GM12874 (cell line): ENCODE results near the gene CDK18.

Experiments used
- TF ChIP-seq, protein P1 (sequence below): IDR thresholded peaks from 2 replicates; pipeline ENCODE4 v1.5.1; 2011; ENCODE audit warnings: low read depth, mild to moderate bottlenecking, control low read depth, low read length, moderate library complexity; ENCODE audit not compliant: insufficient read depth

The CDK18 gene

DNA sequence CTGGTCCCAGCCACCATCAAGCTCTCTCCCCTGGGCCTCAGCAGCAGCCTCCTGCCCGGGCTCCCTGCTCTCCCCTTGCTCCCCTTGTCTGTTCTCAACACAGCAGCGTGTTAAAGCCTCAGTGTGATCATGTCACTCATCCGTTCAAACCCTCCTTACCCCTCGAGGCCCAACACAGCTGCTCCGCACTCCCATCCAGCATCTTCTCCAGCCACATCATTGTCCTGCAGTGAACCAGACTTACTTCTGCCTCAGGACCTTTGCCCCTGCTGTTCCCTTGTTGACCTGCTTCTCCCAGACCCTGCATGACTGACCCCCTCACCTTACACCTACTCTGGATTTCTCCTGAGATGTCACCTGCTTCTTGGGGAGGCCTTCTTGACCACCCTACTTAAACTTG lies 13.3 kb downstream of the CDK18 start:
- TF ChIP-seq, protein P1, sequence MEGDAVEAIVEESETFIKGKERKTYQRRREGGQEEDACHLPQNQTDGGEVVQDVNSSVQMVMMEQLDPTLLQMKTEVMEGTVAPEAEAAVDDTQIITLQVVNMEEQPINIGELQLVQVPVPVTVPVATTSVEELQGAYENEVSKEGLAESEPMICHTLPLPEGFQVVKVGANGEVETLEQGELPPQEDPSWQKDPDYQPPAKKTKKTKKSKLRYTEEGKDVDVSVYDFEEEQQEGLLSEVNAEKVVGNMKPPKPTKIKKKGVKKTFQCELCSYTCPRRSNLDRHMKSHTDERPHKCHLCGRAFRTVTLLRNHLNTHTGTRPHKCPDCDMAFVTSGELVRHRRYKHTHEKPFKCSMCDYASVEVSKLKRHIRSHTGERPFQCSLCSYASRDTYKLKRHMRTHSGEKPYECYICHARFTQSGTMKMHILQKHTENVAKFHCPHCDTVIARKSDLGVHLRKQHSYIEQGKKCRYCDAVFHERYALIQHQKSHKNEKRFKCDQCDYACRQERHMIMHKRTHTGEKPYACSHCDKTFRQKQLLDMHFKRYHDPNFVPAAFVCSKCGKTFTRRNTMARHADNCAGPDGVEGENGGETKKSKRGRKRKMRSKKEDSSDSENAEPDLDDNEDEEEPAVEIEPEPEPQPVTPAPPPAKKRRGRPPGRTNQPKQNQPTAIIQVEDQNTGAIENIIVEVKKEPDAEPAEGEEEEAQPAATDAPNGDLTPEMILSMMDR, result no peak

DNA sequence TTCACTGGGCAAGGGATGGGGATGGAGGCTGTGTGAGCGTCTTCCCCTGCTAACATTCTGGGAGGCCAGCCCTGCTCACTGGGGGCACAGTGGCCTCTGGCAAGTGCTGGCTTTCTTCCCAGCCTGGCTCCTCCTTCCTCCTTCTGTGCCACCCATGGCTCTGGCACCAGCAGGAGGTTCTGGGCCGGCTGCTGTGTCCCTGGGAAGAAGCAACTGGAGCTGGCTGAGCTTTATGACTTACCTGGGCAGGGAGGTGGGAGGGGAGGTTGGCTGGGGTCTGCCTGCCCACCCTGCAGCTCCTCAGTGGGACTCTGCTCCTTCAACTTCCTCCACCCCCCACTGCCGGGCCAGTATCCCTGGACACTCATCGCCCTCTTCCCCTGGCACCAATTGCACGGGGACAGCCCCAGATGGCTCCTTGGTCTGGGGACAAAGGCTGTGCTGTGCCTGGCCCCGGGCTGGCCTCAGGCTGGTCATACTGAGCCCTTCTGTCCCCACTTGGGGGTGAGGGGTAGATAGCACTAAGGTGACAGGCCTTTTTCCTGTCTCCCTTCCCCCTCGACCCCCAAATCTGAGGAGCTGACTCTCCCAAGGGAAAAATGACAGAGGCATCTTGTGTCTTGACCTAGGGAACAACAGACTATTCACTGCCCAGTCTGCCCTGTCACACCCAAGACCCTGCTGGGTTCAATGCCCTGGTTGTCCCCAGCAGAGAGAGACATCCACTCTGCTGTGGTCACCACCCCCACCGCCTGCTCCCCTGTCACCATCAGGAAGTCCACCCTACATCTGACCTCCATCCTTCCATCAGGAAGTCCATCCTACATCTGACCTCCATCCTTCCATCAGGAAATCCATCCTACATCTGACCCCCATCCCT lies 14.4 kb downstream of the CDK18 start:
- TF ChIP-seq, protein P1, result no peak

DNA sequence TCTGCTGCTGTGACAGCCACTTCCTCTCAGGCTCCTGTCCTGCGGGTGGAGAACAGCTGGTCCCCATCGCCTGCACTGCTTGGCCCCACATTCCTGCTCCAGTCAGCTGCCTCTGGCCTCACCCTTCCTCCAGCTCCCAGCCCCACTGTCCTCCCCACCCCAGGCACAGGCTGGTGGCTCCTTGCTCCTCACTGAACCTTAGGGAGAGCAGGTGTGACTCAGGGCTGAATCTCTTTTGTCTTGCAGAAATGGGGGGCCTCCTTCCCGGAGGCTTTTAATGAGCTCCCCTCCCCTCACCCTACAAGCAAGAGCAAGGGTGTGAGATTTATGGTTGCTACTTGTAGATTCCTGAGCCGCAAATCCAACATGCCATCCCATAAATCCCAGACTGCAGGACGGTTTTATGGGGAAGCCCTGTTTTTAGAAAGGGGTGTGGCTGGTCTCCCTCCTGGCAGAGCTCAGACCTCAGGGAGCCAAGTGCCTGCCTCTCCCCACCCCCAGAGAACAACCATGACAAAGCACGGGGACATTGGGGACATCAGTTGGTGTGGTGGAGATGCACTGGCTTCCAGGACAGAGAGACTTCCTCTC lies 15.2 kb downstream of the CDK18 start:
- TF ChIP-seq, protein P1, result no peak

DNA sequence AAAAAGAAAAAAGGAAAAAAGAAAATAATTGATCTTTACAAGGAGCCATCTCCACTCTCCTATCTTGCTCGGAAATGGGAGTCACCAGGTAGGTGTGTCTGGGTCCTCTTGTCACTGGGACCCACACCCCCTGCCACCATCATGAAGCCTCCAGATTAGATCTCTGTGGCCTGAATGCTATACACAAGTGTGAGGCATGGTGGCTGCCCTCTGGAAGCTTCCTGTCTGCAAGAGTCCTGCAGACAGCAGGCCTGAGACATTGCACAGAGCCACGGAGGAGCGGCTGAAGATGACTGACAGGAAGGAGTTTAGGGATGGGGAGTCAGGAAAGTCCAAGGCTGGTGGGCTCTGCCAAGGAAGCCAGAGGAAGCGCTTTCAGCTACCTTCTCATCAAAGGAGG lies 16.2 kb downstream of the CDK18 start:
- TF ChIP-seq, protein P1, result no peak

DNA sequence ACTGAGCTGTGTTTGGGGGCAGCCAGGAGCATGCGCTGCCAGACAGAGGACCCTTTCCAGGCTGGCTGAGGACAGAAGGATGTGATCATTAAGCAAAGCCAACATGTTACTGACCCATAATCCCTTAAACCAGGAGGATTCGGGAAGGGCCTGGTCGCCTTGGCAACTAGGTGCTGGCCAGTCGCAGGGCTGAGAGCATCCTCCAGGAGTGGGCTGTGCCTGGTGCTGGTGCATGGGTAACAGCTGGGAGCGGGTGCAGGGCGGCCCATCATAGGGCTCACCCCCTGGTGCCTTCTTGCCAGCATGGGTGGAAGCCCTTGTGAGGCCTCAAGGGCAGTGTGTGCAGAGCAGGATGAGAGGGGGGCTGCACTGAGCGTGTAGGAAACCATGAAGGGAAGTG lies 17.2 kb downstream of the CDK18 start:
- TF ChIP-seq, protein P1, result no peak

DNA sequence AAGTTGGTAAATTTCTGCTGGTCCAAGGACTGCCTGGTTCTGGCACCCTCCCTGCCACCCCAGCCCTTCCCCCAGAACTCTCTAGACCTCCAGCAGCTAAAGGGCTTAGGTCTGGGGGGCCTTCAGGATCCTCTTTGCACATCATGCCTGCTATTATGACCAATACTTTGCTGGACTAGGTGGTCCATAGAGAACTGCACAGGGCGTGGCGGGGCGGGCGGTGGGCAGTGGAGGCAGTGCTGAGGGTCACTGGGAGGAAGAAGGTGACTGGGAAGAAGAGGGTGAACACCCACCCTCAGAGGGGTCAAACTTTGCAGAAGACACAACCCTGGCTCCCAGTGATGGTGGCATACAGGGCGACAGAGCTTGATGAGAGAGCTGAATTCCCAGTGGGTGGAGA lies 18.2 kb downstream of the CDK18 start:
- TF ChIP-seq, protein P1, result no peak

DNA sequence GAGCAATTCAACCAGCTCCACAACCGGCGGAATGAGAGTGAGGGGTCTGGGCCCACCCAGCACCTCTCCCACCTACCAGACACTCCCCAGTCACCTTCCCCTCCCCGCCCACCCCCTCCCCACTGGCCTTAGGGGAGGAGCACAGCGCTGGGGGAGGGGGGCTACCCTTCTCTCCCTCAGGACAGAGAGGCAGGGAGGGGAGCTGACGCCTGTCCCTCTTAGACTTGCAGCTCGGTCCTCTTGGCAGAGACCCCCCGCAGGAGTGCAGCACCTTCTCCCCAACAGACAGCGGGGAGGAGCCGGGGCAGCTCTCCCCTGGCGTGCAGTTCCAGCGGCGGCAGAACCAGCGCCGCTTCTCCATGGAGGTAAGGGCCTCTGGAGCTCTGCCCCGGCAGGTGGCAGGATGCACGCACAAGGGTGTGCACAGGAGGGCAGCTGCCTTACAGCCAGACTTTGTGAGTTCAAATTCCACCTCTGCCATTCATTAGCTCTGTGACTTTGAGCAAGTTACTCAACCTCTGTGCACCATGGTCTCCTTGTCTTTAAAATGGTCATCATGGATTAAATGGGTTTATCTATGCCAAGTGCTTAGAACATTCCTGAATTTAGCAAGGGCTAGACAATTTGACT lies 18.9 kb downstream of the CDK18 start:
- TF ChIP-seq, protein P1, result no peak
